ENCODE data around the gene UCK2. TPM values are rescaled to one million over a fixed set of nuclear protein-coding genes. Genes with fewer than 3 reads are reported as not detected.

UCK2 gene
- 85.2 and 93.7 TPM in 2 replicates for total RNA-seq

GRCh38 chr1:165827268-165828102 lies at the start of gene UCK2:
UCK2 (plus strand) TSS chr1:165827614; CDS start chr1:165827834, 220 bp downstream.

Other genes with a start within 250 kb of the UCK2 start
- gene MGST3, start 196.4 kb upstream of the UCK2 start, total RNA-seq, result 95.6 and 153 TPM in 2 replicates
- 63.2 and 72.8 TPM in 2 replicates for gene ALDH9A1, start 129.1 kb upstream of the UCK2 start, total RNA-seq
- 45.3 and 50.3 TPM in 2 replicates for gene TMCO1, start 58.7 kb upstream of the UCK2 start, total RNA-seq

Measured in endothelial cell of coronary artery (primary cell).